ENCODE results near the gene TMEM135.
"Not testable (repeated sequence)": the region's sequence is repeated elsewhere in the genome, so short reads cannot be mapped to it uniquely, and the experiment has no call there.

Gene TMEM135

GRCh38 chr11:87255589-87255988 lies 217.9 kb downstream of the TMEM135 start:
- no peak for DNase-seq (ENCODE audit: low read depth in 1 of 2, low spot score in 1 of 2)

- DNase-seq (ENCODE audit: low read depth in 1 of 2, low spot score in 1 of 2): no peak
Observed at GRCh38 chr11:87256694-87257340, 219.1 kb downstream of the TMEM135 start.

GRCh38 chr11:87258171-87258833 lies 220.6 kb downstream of the TMEM135 start:
- no peak for DNase-seq (ENCODE audit: low read depth in 1 of 2, low spot score in 1 of 2)

- no peak for DNase-seq (ENCODE audit: low read depth in 1 of 2, low spot score in 1 of 2)
Observed at GRCh38 chr11:87259736-87260135, 222.0 kb downstream of the TMEM135 start.

DNA sequence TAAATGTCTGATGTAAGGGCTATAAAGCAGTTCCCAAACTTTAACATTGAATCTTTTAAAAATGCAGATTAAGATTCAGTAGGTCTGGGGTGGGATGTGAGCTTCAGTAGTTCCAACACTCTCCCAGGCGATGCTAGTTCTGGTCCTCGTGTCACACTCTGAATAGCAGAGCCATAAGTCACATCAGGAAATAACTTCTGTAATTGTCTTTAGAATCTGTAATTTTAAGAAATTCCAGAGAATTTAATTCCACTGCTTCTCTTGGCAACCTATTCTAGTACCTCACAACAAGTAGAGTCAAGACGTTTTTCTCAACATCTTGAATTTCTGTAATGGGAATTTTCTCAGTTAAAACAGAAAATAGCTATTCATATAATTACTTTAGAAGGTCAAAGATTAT lies 223.1 kb downstream of the TMEM135 start:
- DNase-seq (ENCODE audit: low read depth in 1 of 2, low spot score in 1 of 2): no peak

GRCh38 chr11:87263264-87263838 lies 225.6 kb downstream of the TMEM135 start:
- DNase-seq (ENCODE audit: low read depth in 1 of 2, low spot score in 1 of 2): no peak

DNA sequence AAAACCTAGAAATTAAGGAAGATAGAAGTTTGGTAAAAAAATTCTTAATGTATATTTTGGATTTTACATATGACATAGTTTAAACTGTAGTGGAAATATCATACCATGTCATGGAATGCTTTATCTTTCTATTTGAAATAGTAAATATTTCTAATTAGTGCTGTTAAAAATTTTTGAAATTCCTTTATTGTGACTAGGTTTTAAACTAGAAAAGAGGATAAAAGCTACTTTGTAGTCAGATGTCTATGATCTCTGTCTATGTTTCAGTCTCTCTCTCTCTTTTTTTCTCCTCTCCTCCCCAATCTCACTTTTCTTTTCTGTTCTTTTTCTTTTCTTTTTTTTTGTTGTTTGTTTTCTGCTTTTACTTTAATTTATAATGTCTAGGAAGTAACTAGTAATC lies 226.2 kb downstream of the TMEM135 start:
- DNase-seq (ENCODE audit: low read depth in 1 of 2, low spot score in 1 of 2): no peak

DNA sequence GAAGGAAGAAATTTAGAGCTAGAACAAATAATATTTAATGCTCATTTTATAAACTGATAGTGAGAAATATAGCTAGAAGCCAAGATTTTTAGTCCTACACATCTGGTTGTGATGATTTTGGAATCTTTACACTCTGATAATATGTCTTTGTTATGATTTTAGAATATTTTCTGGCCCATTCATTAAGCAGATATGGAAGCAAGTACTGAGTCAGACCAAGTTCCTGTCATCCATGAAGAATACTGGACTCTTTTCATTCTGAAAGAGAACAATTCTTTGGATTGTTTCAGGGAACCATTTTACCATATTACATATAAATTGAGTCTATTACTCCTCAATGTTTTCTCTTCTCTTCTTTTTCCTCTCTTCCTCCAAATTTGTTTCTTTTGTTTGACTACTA lies 227.4 kb downstream of the TMEM135 start:
- no peak for DNase-seq (ENCODE audit: low read depth in 1 of 2, low spot score in 1 of 2)

DNA sequence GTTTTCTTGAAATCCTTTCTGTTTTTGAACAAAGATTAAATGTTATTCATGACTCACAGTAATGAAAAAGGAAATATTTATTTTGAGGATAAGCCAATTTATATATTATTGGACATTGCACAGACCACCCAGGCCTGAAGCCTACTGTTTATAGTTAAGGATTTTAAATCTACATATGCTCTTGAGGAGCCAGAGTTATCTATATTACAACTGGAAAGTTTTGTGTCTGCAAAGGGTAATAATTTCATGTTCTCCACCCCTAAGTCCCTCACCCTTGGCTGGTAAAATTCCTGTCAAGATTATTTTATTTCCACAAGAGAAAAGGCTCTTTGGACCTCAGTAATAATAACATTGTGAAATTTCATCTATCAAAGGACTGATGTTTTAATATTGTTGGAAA lies 228.2 kb downstream of the TMEM135 start:
- DNase-seq (ENCODE audit: low read depth in 1 of 2, low spot score in 1 of 2): no peak

DNA sequence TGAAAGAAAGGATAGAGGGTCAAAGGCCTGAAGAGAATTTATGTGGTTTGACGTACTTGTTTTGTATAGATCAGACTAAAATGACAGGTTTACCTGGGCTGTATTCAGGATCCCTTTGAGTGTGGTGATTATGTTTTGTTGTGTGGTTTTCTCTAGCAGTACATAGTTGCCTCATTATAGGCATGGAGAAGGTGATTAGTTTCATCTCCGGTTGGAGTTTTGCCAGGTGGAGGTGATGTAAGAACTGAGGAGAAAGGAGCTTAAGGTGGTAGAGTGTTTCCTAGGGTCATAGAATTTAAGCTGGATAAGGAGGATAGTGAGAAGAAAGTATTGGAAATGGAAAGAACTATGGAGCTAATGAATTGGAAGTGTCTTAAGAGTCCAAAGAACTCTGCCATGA lies 229.0 kb downstream of the TMEM135 start:
- DNase-seq (ENCODE audit: low read depth in 1 of 2, low spot score in 1 of 2): no peak

DNA sequence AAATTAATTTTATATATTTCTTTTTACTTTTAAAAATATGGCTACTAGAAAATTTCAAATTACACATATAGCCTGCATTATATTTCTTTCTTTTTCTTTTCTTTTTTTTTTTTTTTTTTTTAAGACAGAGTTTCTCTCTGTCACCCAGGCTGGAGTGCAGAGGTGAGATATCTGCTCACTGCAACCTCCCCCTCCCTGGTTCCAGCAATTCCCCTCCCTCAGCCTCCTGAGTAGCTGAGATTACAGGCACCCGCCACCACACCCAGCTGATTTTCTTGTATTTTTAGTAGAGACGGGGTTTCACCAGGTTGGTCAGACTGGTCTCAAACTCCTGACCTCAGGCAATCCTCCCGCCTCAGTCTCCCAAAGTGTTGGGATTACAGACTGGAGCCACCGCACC lies 234.2 kb downstream of the TMEM135 start:
- not testable (repeated sequence) for DNase-seq (ENCODE audit: low read depth in 1 of 2, low spot score in 1 of 2)

DNA sequence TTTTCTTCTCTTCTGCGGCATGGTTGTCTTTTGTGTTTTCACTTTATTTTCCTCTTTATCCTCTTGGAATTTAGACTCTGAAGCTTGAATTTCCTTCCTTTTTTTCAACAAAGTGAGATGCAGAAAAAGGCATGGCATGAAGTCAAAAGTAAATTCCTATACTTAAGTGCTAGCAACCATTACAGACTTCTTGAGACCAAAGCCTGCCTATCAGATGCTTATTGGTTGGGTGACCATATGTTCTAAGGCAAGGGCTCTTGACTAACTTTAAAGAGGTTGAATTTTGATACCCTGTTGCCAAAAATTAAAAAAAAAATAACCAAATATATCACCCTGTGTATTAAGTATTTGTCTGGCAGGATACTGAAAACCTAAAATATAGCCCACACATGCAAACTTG lies 237.4 kb downstream of the TMEM135 start:
- no peak for DNase-seq (ENCODE audit: low read depth in 1 of 2, low spot score in 1 of 2)

DNA sequence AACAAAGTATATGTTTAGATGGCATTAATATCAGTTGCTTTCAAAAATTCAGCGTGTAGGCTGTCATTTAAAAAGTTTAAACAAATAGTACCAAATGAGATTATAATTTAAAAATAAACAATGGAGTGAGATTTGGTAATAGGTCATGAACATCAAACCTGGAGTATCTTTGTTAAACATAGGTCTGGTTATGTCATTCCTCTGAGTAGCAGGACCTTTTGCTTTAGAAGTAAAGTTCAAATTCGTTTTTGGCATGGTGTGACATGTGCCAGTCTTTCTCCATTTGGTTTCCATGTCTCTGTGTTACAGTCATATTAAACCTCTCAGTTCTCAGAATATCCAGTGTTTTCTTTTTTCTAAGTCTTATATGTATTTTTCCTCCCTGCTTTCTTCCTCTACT lies 242.4 kb downstream of the TMEM135 start:
- DNase-seq (ENCODE audit: low read depth in 1 of 2, low spot score in 1 of 2): no peak

DNA sequence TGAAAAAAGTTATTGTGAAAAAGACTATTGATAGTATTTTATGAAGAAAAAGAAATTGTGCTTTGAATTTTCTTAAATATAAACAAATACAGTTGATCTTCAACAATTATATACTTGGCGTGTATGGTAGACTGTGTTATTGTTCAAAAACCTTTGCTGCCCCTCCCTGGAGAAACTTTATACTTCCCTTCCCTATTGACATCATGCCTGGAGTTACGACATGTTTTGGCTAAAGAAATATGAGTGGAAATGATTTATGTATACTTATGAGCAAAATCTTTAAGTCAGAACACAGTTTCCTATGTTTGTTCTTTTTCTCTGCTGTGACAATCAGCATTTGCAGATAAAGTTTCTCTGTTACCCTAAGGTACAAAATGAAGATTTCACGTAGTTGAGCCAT lies 243.8 kb downstream of the TMEM135 start:
- no peak for DNase-seq (ENCODE audit: low read depth in 1 of 2, low spot score in 1 of 2)

DNA sequence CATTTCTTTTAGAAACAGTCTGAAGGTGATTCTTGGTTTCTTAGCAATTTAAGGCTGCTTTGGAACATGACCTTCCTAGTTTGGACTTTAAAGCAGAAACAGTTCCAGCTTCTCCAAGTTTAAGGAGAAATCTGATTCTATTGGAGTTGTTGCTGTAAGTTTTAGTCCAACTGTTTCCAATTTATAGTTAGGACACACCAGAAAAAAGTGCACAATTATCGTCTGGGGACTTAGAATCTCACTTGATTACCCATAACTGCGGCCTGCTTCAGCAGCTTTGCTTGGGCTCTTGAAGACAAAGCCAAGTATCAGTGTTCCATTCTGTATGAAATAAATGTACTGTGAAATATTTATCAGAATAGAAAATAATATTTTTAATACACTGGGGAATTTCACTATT lies 246.6 kb downstream of the TMEM135 start:
- no peak for DNase-seq (ENCODE audit: low read depth in 1 of 2, low spot score in 1 of 2)

- DNase-seq (ENCODE audit: low read depth in 1 of 2, low spot score in 1 of 2): not testable (repeated sequence)
Observed at GRCh38 chr11:87285674-87286073, 247.9 kb downstream of the TMEM135 start.

DNA sequence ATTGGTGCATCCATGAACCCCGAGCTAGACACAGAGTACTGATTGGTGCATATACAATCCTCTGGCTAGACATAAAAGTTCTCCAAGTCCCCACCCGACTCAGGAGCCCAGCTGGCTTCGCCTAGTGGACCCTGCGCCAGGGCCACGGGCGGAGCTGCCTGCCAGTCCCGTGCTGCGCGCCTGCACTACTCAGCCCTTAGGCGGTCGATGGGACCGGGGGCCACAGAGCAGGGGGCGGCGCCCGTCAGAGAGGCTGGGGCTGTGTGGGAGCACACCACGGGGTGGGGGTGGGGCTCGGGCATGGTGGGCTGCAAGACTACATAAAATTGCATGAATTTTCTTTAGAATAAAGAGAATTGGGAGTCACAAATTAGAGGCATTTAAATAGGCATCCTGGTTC lies 248.6 kb downstream of the TMEM135 start:
- DNase-seq (ENCODE audit: low read depth in 1 of 2, low spot score in 1 of 2): no peak

GRCh38 chr11:87290304-87290922 lies 252.7 kb downstream of the TMEM135 start:
- DNase-seq (ENCODE audit: low read depth in 1 of 2, low spot score in 1 of 2): no peak

DNA sequence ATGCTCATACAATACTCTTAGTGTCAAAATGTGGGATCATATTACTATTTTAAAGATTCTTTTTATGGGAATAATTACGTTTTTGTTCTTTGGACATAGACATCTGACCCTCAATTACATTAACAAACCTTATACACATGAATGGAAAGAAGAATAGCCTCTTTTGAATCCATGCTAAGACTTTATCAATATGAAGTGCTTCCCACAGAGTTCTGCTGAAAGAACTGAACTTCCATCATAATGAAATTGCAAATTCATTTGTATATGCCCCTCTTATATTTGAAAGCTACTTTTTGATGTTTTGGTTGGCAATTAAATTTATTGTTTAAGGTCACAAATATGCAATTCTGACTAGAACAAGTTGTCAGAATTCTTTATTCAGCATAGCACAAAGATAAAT lies 254.9 kb downstream of the TMEM135 start:
- no peak for DNase-seq (ENCODE audit: low read depth in 1 of 2, low spot score in 1 of 2)

DNA sequence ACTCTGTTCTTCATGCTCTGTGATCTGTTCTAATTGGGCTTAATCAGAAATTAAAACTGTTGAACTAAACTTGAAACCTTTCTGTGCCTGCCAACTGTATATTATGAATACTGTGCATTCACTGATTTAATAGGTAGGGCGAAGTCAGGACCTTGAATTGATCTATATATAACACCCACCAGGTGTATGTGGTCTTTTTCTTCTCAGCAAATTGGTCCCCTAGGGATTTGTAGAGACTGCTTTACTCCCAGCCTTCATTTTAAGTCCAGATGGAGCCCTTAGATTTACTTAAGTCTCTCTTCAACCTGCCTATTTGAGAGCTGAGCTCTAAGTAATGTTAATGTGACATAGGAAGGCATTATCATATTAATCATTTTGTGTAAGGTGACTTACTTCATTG lies 257.5 kb downstream of the TMEM135 start:
- no peak for DNase-seq (ENCODE audit: low read depth in 1 of 2, low spot score in 1 of 2)

DNA sequence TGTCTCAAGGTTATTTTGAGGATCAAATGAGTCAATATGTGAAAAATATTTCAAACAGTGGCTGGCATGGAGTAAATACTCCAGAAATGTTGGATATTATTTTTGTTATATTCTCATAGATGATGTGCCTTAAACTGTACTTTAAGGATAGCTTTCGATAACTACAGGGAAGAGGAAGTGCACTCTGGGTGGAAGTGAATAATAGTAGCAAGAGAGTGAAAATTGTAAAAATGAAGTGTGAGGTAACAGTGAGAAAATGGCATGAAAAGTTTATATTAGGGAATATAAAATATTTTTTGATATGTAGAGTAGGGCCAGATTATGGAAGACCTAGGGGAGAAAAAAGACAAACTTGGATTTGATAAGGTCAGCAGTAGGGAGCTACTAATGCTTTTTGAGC lies 258.9 kb downstream of the TMEM135 start:
- DNase-seq (ENCODE audit: low read depth in 1 of 2, low spot score in 1 of 2): no peak

DNA sequence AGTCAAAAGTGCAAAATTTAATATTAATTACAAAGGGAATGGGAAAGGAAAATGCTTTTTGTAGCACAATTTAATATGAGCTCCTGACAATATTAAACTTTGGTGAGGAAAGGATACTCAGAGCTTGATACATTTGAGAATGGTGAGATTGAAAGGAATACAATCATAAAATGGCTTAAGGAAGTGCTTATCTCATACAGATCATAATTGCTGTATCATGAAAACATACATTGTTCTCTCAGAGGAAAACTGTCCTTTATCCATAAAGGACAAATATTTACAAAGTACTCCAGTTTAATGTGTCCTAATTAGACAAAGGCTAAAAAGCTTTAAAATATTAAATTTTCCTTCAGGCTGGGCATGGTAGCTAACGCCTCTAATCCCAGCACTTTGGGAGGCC lies 260.4 kb downstream of the TMEM135 start:
- DNase-seq (ENCODE audit: low read depth in 1 of 2, low spot score in 1 of 2): no peak

All from activated T-helper 1 cell treated with anti-CD3 and anti-CD28 coated beads, Interleukin-2, amount 50 U/mL, for 16 hours (primary cell).